HG02938 (cell line): ENCODE measurements around the gene THBD.
"Not testable (repeated sequence)": the region's sequence is repeated elsewhere in the genome, so short reads cannot be mapped to it uniquely, and the experiment has no call there.

Experiments used
- ATAC-seq: cut with Tn5 transposase; IDR thresholded peaks from one replicate; pipeline ENCODE4 v1.9.1; 2021; ENCODE audit warnings: mild to moderate bottlenecking, moderate library complexity; ENCODE audit not compliant: unreplicated experiment

THBD gene

GRCh38 chr20:23036371-23036770 lies 13.1 kb downstream of the THBD start:
- ATAC-seq = no peak

GRCh38 chr20:23035731-23036130 lies 13.7 kb downstream of the THBD start:
- no peak for ATAC-seq

- ATAC-seq = no peak
These were observed 14.5 kb downstream of the THBD start, which contains the start of gene SSTR4 for GRCh38 chr20:23034721-23035671. TSS of gene SSTR4 (plus strand) at chr20:23035312. CDS start at chr20:23035484, 172 bp downstream.

GRCh38 chr20:23033918-23034317 lies 15.6 kb downstream of the THBD start:
- ATAC-seq = no peak

- no peak for ATAC-seq
These were observed 16.8 kb downstream of the THBD start for GRCh38 chr20:23032750-23033078.

- ATAC-seq = no peak
These were observed 17.3 kb downstream of the THBD start for GRCh38 chr20:23032056-23032749.

- ATAC-seq = no peak
These were observed 18.1 kb downstream of the THBD start for GRCh38 chr20:23031346-23031745.

- ATAC-seq = no peak
These were observed 20.1 kb downstream of the THBD start for GRCh38 chr20:23029324-23029723.

GRCh38 chr20:23028392-23028791 lies 21.1 kb downstream of the THBD start:
- no peak for ATAC-seq

GRCh38 chr20:23027721-23028120 lies 21.8 kb downstream of the THBD start:
- ATAC-seq = no peak

- ATAC-seq = not testable (repeated sequence)
These were observed 24.0 kb downstream of the THBD start for GRCh38 chr20:23025503-23025902.

GRCh38 chr20:23024701-23025100 lies 24.8 kb downstream of the THBD start:
- ATAC-seq = no peak

- no peak for ATAC-seq
These were observed 25.8 kb downstream of the THBD start for GRCh38 chr20:23023621-23024177.

- no peak for ATAC-seq
These were observed 26.6 kb downstream of the THBD start for GRCh38 chr20:23022849-23023248.

- ATAC-seq = no peak
These were observed 27.5 kb downstream of the THBD start for GRCh38 chr20:23021951-23022350.

- no peak for ATAC-seq
These were observed 27.9 kb downstream of the THBD start for GRCh38 chr20:23021541-23021940.

- no peak for ATAC-seq
These were observed 29.0 kb downstream of the THBD start for GRCh38 chr20:23020230-23021018.

- no peak for ATAC-seq
These were observed 30.1 kb downstream of the THBD start for GRCh38 chr20:23019403-23019802.

GRCh38 chr20:23018941-23019340 lies 30.5 kb downstream of the THBD start:
- ATAC-seq = no peak

GRCh38 chr20:23018432-23018831 lies 31.0 kb downstream of the THBD start:
- no peak for ATAC-seq

- ATAC-seq = no peak
These were observed 32.0 kb downstream of the THBD start for GRCh38 chr20:23017516-23017915.
